ENCODE data around the gene PNKP. TPM values are rescaled to one million over a fixed set of nuclear protein-coding genes. Genes with fewer than 3 reads are reported as not detected.

The PNKP gene
- total RNA-seq, 1 donor from 2014 or later: 36.9 TPM

- ATAC-seq: no peak
- intact Hi-C loops (cut with DNase I): no loop called here
- DNase-seq (ENCODE audit: missing footprints): peak; percentile 46
Observed at GRCh38 chr19:49863935-49864320, 3.4 kb downstream of the PNKP start.

- DNase-seq (ENCODE audit: missing footprints) (no peak), ATAC-seq (no peak)
- intact Hi-C loops (cut with DNase I): no loop called here
Observed at GRCh38 chr19:49863254-49863934, 4.0 kb downstream of the PNKP start.

GRCh38 chr19:49862391-49863253 is 4.8 kb downstream of the PNKP start:
- intact Hi-C loops (cut with DNase I): no loop called here
- ATAC-seq (no peak), DNase-seq (ENCODE audit: missing footprints) (peak; percentile 66)

- intact Hi-C loops (cut with DNase I): no loop called here
- DNase-seq (ENCODE audit: missing footprints): peak; percentile 61
- no peak for ATAC-seq
Observed at GRCh38 chr19:49861541-49862378, 5.6 kb downstream of the PNKP start.

GRCh38 chr19:49861107-49861506 is 6.3 kb downstream of the PNKP start:
- intact Hi-C loops (cut with DNase I): no loop called here
- DNase-seq (ENCODE audit: missing footprints) (peak; percentile 79), ATAC-seq (peak; percentile 29)

- intact Hi-C loops (cut with DNase I): no loop called here
- no peak for ATAC-seq
Observed at GRCh38 chr19:49860336-49861102, 6.9 kb downstream of the PNKP start.

GRCh38 chr19:49859682-49860335 is 7.6 kb downstream of the PNKP start:
- intact Hi-C loops (cut with DNase I): no loop called here
- peak; percentile 35 for DNase-seq (ENCODE audit: missing footprints)
- ATAC-seq: no peak

More at GRCh38 chr19:49860336-49861102, 6.9 kb downstream of the PNKP start:
- DNase-seq (ENCODE audit: missing footprints): no peak

- DNase-seq (ENCODE audit: missing footprints) (peak; percentile 37), ATAC-seq (no peak)
- intact Hi-C loops (cut with DNase I): no loop called here
Observed at GRCh38 chr19:49858088-49858985, 9.0 kb downstream of the PNKP start.

- intact Hi-C loops (cut with DNase I): no loop called here
- DNase-seq (ENCODE audit: missing footprints): peak; percentile 35
- ATAC-seq: no peak
Observed at GRCh38 chr19:49857838-49858087, 9.6 kb downstream of the PNKP start.

- no peak for ATAC-seq
- intact Hi-C loops (cut with DNase I): no loop called here
- DNase-seq (ENCODE audit: missing footprints): peak; percentile 69
Observed at GRCh38 chr19:49857061-49857837, 10.1 kb downstream of the PNKP start.

- ATAC-seq: no peak
- intact Hi-C loops (cut with DNase I): no loop called here
- DNase-seq (ENCODE audit: missing footprints): peak; percentile 64
Observed at GRCh38 chr19:49856574-49857021, 10.8 kb downstream of the PNKP start.

- intact Hi-C loops (cut with DNase I): no loop called here
- ATAC-seq: no peak
- DNase-seq (ENCODE audit: missing footprints): peak; percentile 22
Observed at GRCh38 chr19:49855676-49856573, 11.5 kb downstream of the PNKP start.

GRCh38 chr19:49855277-49855675 is 12.1 kb downstream of the PNKP start:
- DNase-seq (ENCODE audit: missing footprints) (peak; percentile 51), ATAC-seq (no peak)
- intact Hi-C loops (cut with DNase I): no loop called here

GRCh38 chr19:49854378-49855263 is 12.8 kb downstream of the PNKP start:
- DNase-seq (ENCODE audit: missing footprints): peak; percentile 52
- intact Hi-C loops (cut with DNase I): no loop called here
- no peak for ATAC-seq

All from Right ventricle myocardium inferior (tissue), 1 donor.